COLO829 (cell line): Measurements from ENCODE around the gene KLHL6.
A peak's percentile ranks its signal among the peaks of the same experiment; 100 is the strongest.
"Not testable (repeated sequence)": the region's sequence is repeated elsewhere in the genome, so short reads cannot be mapped to it uniquely, and the experiment has no call there.

ENCODE experiments used
- DNase-seq: peaks from one replicate; pipeline ENCODE4 v3.0.0; 2012; ENCODE audit warnings: low spot score

The KLHL6 gene

DNA sequence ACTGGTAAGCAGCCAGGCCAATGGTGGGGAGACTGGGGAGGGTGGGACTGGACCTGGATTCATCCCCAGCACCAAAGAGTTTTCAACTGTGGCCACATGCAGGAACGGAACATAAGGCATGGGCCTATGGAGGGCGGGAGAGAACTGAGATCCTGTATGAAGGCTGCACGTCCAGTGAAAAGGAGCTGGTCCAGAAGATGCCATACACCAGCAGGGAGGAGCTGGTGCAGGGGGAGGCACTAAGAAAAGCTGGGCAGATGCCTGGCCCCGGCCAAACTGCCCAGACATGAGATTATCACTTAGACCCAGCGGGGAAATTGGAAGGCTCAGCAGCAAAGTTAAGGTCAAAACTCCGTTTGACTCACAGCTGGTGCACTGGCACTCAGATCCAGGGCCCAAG lies 69.0 kb downstream of the KLHL6 start:
- DNase-seq, result no peak

DNA sequence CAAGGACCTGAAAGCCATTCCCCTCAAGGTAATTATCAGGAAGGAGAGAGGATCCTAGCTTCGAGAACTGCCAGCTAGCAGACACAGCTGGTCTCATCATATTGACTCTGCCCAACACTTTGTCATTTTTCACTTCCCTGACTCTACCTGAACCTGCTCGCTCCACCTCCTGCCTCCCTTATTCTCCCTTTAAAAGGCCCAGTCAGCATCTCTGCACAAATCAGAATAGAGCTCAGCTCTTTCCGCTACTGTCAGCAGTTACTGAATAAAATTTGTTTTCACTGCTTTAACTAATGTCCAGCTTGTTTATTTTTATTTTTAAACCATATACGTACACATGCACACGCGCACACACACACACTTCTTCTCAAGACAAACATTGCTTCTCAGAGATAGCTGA lies 69.9 kb downstream of the KLHL6 start:
- no peak for DNase-seq

DNA sequence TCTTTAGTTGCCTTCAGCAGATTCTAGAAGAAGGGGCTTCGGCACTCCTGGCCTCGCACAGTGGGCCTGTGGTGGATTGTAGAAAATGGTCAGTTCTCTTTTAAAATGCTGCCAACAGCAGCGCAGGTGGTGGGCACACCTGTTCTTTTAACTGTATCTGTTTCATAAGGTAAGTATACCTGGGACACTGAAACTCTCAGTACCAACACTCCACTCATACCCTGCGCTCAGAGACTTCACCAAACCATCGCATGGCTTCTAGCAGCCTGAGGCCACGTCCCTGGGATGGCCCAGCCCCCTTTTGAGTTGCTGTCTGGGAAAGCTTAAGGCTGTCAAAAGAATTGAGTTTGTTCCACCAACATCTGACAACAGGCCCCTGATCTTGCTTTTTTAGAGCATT lies 70.4 kb downstream of the KLHL6 start:
- DNase-seq, result no peak

DNA sequence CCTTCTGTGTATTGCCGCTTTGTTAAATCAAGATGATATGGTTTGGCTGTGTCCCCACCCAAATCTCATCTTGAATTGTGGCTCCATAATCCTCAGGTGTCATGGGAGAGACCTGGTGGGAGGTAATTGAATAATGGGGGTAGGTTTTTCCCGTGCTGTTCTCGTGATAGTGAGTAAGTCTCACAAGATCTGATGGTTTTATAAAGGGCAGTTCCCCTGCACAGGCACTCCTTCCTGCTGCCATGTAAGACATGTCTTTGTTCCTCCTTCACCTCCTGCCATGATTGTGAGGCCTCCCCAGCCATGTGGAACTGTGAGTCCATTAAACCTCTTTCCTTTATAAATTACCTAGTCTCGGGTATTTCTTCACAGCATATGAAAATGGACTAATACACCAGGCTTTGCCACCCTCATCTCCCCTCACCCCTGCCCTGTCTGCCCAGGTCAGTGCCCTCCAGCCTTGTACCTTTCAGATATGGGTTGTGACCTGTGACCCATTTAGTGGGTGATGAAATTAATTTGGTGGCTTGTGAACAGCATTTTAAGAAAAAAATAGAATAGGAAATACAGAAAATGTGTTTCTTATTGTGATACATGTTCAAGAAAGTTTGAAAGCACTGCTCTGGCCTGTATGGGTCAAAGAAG lies 71.0 kb downstream of the KLHL6 start:
- DNase-seq, result no peak

DNA sequence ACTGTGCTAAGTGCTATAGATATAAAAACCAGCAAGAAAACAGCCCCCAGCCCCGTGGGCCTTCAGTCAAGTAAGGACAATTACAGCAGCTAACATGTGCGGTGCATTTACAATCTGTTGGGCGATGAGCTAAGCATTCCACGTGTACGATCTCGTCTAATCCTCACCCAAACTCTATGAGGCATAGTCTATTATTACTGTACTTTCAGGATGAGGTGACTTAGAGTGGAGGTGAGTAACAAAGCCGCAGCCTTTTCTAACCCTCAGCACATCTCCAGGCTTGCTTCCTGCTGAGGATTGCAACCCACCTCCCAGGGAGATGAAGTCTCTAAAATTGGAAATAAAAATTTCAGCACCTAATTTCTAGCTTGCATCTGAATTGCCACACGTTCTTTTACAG lies 73.9 kb downstream of the KLHL6 start:
- DNase-seq, result no peak

DNA sequence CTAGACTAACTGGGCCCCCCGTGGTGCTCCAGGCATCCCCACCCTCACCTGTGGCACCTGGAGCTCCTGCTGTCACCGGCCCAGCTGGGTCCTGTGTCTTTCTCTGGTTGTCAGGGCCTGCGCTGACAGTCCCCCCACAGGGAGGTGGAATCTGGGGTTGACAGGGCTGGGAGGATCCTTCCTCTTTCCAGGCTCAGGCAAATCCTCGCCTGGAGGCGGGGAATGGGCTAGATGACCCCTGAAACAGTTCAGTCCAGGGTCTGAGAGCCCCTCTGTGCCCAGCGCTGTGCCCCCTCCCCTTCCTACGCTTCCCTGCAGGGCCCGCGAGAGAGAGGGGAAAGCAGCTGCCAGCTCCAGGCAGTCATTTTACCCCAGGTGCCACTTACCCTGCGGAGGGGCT lies 77.0 kb downstream of the KLHL6 start:
- DNase-seq, result no peak

DNA sequence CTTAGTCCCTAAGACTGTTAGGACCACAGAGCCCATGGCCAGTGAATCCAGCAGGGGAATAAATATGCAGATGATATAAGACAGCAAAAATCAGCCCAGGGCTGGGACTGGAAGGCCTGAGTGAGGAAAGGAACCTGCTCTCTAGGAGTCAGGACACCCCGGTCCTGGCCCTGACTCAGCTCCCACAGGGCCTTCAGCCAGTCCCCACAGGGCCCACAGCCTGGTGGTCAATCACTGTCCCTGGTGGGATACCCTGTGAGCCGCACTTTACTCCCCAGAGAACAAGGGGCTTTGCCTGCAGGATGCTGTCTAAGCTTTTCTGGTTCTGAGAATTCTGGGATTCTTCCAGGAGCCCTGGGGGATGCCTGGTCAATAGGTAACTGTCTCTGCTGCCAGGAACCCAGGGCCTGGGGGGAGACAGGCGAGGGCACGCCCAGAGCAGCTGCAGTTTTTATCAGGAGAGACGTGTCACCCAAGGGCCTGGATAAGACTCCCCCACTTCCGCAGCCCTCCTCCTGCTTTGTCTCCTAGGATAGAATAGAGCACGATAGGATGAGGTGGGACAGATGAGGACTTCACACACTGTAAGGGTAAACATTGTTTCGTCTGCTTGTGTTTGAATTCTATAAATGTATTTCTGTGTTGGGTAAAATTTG lies 77.6 kb downstream of the KLHL6 start:
- DNase-seq, result no peak

DNA sequence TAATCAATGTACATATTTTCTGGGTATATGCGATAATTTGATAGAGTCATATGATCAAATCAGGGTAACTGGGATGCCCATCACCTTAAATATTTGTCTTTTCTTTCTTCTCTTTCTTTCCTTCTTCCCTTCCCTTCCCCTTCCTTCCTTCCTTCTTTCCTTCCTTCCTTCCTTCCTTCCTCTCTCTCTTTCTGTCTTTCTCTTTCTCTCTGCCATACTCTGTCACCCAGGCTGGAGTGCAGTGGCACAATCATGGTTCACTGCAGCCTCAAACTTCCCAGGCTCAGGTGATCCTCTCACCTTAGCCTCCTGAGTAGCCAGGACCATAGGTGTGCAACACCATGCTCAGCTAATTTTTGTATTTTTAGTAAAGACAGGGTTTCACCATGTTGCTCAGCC lies 79.7 kb downstream of the KLHL6 start:
- DNase-seq, result not testable (repeated sequence)

DNA sequence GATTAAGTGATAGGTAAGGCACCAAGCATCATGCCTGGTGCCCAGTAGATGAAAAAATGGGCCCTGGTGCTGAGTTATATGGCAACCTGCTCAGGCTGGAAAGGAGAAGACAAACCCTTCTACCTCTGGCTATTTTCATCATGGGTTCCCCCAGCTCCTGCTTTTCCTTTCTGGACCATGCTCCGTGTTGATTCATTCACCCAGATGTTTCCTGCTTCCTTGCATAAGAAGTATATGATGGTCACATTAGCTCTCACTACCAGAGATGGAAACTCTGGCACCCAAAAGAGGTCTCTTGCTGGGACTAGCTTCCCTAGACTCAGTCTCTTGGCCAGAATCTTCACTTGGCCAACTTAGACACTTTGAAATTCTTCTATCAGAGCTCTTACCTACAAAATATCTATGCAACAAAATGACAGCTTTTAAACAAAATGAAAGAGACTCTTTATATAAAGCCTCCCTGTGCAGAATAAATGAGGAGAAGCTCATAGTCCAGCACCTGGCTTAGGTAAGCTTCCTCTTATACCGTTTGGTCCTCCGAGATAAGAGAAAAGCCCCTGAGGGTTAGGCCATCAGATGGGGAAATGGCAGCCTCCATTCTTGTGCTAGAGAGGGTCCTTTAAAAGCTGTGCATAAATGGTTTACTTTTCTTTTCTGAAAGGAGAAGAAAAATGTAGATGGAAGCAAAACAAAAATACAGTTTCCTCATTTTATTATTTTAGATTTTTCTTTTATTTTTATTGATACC lies 80.3 kb downstream of the KLHL6 start:
- no peak for DNase-seq

DNA sequence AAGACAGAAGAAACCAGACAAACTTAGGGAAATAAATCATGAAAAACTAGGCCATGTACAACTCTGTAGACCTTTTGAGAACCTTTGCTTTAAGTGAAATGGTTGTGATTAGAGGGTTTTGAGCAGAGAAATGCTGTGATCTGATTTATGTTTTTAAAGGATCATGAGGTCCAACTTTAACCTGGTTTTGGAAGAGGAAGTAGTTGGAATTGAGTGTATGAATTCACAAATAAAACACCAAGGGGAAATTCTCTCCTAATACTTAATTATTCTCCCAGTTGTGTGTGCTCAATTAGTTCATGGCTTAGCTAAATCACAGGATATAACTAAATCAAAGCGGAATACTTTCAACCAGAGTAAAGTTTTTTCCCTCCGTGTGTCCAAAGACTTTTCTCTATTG lies 81.5 kb downstream of the KLHL6 start:
- no peak for DNase-seq

DNA sequence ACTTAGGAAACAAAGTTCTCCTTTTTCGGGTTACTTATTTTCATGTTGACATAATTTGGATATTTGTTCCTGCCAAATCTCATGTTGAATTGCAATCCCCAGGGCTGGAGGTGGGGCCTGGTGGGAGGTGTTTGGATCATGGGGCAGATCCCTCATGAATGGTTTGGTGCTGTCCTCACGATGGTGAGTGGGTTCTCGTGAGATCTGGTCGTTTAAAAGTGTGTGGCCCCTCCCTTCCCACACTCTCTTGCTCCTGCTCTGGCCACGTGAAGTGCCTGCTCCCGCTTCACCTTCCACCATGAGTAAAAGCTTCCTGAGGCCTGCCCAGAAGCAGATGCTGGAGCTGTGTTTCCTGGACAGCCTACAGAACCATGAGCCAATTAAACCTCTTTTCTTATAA lies 83.4 kb downstream of the KLHL6 start:
- no peak for DNase-seq

DNA sequence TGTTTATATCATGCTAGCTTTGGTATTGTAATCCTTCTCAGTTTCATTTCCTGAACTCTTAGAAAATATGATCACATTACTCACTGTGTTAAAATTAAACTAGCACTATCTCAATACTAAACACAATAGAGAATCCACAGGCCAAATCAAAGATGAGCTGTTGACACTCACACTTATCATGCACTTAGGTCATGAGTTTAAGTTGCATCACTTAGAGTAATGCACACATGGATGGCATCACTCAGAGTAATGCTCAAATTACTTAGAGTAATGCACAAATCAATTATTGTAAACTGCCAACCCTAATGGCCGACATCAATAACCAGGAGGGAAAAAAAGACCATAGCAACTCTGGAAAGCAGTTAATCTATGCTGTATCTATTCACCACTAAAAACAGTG lies 87.1 kb downstream of the KLHL6 start:
- DNase-seq, result no peak

DNA sequence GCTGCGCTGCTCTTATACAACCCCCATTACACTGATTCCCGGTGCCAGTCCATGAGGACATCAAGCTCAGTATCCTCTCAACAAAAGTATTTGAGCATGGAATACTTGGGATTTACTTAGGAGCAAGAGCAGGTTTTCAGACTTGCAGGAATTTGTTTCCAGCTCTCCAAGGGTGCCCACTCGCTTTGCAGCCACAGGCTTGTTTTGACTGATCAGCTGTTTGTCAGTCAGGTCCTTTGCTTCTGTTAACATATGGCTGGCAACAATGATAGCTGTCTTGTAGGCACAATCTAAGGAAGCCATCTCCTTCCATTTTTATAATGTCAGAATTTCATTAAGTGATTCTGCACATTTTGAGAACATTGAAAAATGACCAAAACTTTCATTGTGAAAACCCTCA lies 88.9 kb downstream of the KLHL6 start:
- DNase-seq, result no peak

DNA sequence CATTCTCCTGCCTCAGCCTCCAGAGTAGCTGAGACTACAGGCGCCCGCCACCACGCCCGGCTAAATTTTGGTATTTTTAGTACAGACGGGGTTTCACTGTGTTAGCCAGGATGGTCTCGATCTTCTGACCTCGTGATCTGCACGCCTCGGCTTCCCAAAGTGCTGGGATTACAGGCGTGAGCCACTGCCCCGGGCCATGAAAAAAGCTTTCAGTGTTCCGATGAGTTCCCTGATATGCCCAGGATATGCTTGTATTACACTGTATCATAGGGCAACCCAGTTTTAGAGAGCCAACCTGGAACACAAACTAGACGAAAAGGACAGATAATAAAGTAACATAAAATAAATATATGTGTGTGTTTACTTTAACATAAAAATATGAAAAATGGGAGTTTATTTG lies 89.8 kb downstream of the KLHL6 start:
- not testable (repeated sequence) for DNase-seq

DNA sequence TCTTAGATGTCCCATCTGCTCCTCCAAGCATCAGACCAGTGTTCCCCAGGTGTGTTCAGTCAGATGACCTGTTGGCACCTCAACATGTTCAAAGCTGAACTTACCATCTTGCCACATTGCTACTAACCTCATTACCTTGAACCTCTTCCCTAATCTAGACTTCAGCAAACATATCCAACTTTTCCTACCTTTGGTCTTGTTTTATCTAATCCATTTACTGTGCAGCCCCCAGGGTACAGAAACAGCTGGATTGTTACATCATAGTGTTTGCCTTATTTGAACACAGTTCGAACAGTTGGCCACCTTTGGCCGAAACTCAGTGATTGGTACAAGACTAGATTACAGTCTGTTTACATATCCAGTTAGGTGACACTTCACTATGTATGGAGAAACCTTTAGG lies 91.0 kb downstream of the KLHL6 start:
- DNase-seq, result no peak

DNA sequence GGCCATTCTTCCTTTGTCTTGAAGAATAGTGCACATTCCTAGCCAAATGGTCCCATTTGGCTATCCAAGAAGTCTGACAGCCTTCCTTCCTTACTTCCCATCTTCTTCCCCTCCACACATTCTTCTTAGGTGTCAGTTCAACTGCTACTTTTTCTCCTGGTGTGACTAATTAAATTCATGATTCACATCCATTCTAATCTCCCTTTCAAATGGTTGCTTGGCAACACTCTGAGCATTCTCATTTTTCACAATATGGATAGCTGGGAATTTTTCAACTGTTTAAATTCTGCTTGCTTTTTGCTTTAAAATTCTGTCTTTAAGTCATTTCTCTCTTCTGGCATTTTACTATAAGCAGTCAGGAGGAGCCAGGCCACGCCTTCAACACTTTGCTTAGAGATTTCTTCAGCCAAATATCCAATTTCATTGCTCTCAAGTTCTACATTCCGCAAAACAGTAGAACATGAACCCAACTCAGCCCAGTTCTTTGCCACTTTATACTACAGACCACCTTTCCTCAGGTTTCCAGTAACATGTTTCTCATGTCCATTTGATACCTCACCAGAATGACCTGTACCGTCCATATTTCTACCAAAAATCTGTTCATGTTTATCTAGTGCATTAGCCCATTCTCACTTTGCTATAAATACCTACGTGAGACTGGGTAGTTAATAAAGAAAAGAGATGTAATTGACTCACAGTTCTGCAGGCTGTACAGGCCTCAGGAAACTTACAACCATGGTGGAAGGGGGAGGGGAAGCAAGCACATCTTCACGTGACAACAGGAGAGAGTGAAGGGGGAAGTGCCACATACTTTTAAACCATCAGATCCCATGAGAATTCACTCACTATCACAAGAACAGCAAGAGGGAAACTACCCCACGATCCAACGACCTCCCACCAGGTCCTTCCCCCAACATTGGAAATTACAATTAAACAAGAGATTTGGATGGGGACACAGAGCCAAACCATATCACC lies 95.1 kb downstream of the KLHL6 start:
- no peak for DNase-seq

DNA sequence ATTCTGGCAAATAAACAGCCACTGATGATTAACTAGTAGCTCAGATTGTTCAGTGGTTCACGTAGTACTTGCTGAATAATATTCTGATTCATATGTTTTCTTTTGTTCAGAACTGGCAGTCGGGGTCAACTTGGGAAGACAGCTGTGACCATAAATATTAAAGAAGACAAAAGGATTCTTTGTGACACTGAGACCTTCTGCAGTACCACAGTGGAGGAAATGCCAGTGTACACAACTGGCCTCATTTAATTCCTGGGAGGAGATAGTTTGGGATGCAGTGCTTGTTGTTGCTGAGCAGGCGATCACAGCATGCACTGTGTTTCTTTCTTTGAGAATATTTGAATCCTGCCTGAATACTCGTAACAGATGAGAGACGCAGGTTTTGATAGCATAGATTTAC lies 100.4 kb downstream of the KLHL6 start:
- DNase-seq, result peak; percentile 92

DNA sequence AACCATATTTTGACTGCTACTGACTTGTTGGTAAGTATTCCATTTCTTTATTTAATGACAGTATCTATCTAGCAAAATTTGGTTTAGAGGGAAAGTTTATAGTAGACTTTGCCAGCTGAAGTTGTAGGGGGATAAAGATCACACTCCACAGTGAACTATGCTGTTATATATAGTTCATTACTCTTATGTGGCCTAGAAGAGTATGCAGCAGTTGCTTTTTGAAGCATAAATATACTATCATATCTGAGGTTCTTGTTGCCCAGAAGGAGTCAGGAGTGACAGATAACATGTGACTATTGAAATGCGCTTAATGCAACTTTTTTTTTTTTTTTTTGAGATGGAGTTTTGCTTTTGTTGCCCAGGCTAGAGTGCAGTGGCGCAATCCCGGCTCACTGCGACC lies 101.4 kb downstream of the KLHL6 start:
- no peak for DNase-seq

DNA sequence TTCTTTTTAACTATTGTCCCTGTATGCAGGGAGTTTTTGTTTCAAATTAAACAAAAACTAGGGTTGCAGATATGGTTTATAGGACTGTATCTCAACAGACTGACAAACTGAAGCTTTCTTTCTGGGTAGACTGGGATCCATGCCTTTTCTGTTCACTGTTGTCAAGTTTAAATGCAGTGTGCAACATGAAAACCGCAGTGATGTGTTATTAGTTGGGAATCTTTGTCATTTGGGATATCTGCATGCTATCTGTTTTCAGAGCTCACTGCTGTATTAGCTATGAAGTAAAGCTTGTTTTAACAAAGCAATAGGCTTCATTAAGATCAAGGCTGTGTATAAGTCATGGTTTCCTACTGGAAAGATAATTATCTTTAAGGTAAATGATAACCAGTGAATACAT lies 105.7 kb downstream of the KLHL6 start:
- no peak for DNase-seq

DNA sequence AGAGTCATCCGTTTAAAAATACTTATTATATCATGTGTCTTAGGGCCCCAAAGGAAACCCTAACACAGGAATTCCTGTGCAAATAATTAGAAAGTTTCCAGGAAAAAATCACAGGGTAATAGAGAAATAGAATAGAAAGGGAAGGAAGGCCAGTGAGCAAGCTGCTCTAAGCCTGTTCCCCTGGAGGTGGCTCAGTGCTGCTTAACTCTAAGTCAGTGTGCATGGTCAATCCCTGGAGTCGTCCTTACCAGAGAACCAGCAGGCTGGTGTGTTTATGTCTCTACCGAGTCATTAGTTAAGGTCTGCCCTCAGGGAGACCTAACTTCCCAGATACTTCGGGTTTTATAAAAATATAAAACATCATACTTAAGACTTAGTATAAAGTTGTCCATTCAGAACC lies 106.1 kb downstream of the KLHL6 start:
- no peak for DNase-seq

DNA sequence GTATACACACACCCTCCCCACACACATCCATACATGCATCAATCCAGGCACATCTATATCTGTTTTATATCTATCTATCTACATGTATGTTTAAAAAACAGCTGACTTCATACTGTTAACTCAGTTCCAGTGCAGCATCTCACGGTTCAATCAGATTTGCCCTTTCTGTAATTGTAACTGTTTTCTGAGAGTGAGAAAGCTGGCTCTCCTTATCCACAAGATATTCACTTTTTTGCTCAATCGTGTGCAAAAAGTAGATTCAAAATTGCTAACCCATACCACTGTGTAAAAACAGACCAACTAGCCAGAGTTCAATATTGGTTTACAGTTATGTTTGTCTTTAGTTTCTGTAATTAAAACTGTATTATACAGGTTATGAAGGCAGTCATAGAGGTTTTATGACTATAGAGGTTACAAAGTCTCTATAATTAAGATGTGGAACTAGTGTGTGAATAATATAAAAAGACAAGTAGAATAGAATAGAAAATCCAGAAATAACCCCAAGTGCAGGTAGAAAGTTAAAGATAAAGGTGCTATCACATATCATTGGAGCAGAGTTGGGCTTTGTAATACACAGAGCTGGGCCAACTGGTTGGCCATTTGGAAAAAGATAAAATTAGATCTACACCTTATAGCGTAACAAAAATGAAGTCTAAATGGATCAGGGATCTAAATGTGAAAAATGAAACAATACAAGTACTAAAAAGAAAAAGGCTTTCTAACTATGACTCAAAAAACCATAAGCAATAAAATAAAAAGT lies 107.0 kb downstream of the KLHL6 start:
- no peak for DNase-seq
